ENCODE measurements around the gene RRP1.

DNA sequence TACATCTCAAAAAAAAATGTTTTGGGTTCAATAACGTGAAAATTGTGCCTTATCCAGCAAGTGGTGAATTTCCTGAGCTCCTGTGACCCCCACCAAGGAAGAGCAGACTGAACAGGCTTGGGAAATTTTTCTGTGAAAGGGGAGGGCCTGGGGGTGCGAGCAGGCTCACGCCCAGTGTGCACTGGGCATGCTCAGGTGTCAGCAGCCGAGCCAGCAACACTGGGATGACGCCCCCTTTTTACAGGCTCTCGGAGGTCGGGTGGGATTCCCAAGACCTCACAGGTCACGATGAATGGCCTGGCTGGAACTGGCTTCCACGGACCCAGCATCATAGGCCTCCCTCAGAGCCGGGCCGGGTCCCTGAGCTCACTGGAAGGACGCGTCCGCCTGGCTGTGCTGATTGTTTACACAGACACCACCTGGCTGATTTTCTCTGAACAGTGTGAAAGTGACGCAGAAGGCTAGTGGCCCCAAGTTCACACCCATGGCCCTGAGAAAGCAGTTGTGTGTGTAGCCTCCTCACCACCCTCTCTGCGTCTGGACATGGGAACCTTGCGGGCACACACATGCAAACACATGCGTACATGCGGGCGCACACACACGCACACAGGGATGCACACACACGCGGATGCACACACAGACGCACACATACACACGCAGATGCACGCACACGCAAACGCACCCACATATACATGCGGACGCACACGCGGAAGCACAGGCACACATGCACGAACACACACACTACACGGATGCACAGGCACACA lies 22.5 kb upstream of the RRP1 start:
- TF ChIP-seq EZH2 (IDR thresholded peaks at IDR 0.05; ENCODE audit: borderline replicate concordance, low read depth, low read length) (no peak), MCM2 (IDR thresholded peaks at IDR 0.05; ENCODE audit: low read depth) (no peak), FOXM1 (IDR thresholded peaks at IDR 0.05; ENCODE audit: low read depth) (no peak), FOXM1 (CRISPR knock-in tag; IDR thresholded peaks at IDR 0.05; ENCODE audit: low read depth) (no peak), ZNF175 (CRISPR knock-in tag; IDR thresholded peaks at IDR 0.05; ENCODE audit: low read depth) (no peak), PML (IDR thresholded peaks at IDR 0.05; ENCODE audit: low read length) (no peak), CBX2 (IDR thresholded peaks at IDR 0.05; ENCODE audit: insufficient read depth, low read length, poor library complexity, severe bottlenecking) (no peak)
- TF ChIP-seq, protein P1, sequence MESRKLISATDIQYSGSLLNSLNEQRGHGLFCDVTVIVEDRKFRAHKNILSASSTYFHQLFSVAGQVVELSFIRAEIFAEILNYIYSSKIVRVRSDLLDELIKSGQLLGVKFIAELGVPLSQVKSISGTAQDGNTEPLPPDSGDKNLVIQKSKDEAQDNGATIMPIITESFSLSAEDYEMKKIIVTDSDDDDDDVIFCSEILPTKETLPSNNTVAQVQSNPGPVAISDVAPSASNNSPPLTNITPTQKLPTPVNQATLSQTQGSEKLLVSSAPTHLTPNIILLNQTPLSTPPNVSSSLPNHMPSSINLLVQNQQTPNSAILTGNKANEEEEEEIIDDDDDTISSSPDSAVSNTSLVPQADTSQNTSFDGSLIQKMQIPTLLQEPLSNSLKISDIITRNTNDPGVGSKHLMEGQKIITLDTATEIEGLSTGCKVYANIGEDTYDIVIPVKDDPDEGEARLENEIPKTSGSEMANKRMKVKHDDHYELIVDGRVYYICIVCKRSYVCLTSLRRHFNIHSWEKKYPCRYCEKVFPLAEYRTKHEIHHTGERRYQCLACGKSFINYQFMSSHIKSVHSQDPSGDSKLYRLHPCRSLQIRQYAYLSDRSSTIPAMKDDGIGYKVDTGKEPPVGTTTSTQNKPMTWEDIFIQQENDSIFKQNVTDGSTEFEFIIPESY (CRISPR knock-in tag; IDR thresholded peaks at IDR 0.05), result no peak; the same call in 1 of the 2 replicates
- TF ChIP-seq, protein P2, sequence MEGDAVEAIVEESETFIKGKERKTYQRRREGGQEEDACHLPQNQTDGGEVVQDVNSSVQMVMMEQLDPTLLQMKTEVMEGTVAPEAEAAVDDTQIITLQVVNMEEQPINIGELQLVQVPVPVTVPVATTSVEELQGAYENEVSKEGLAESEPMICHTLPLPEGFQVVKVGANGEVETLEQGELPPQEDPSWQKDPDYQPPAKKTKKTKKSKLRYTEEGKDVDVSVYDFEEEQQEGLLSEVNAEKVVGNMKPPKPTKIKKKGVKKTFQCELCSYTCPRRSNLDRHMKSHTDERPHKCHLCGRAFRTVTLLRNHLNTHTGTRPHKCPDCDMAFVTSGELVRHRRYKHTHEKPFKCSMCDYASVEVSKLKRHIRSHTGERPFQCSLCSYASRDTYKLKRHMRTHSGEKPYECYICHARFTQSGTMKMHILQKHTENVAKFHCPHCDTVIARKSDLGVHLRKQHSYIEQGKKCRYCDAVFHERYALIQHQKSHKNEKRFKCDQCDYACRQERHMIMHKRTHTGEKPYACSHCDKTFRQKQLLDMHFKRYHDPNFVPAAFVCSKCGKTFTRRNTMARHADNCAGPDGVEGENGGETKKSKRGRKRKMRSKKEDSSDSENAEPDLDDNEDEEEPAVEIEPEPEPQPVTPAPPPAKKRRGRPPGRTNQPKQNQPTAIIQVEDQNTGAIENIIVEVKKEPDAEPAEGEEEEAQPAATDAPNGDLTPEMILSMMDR (IDR thresholded peaks at IDR 0.05 in 2 of 3, conservative IDR thresholded peaks at IDR 0.05 in 1 of 3; ENCODE audit: insufficient read depth in 2 of 3, low read depth in 1 of 3, low read length in 3 of 3), result no peak

Measured in K562 (cell line).